MCF 10A (cell line): ENCODE results near the gene EPC1. TPM values are rescaled to one million over a fixed set of nuclear protein-coding genes. Genes with fewer than 3 reads are reported as not detected.

ENCODE experiments used
- BruUV-seq: library from RNA; stranded (reverse); fragments of 400-500 nt; replicated peaks from 2 replicates; lab custom pipeline; 2021; lab: Mats Ljungman, UMichigan
- CTCF ChIA-PET: fragments of 300-600 bp; sonication (Branson Sonifier 250); formaldehyde crosslinking; extraction: SDS; loops from one replicate; lab custom pipeline; 2021; ENCODE audit warnings: antibody characterized with exemption, inconsistent platforms; lab: Yijun Ruan, JAX
- POLR2A ChIA-PET: fragments of 300-600, 350-650 bp; sonication (Branson Sonifier 250); formaldehyde crosslinking; extraction: SDS; loops from one replicate; lab custom pipeline; 2020; ENCODE audit warnings: antibody characterized with exemption, inconsistent platforms; lab: Yijun Ruan, JAX
- DNase-seq: peaks from one replicate; pipeline ENCODE4 v3.0.0-alpha.2; 2018; ENCODE audit not compliant: unreplicated experiment
- H3K27ac Mint-ChIP-seq: one replicate; pipeline ENCODE4 v1.8.0; 2022; ENCODE audit warnings: mild to moderate bottlenecking, low read depth, mixed read lengths; ENCODE audit not compliant: unreplicated experiment
- H3K27me3 Mint-ChIP-seq: one replicate; pipeline ENCODE4 v1.8.0; 2022; ENCODE audit warnings: mixed read lengths; ENCODE audit not compliant: insufficient read depth, unreplicated experiment
- H3K36me3 Mint-ChIP-seq: one replicate; pipeline ENCODE4 v1.8.0; 2022; ENCODE audit warnings: mild to moderate bottlenecking, moderate library complexity, mixed read lengths; ENCODE audit not compliant: insufficient read depth, unreplicated experiment
- H3K4me1 Mint-ChIP-seq: one replicate; pipeline ENCODE4 v1.8.0; 2022; ENCODE audit warnings: mixed read lengths; ENCODE audit not compliant: insufficient read depth, unreplicated experiment
- H3K4me3 Mint-ChIP-seq: one replicate; pipeline ENCODE4 v1.8.0; 2022; ENCODE audit warnings: mild to moderate bottlenecking, moderate library complexity, mixed read lengths; ENCODE audit not compliant: unreplicated experiment
- H3K9me3 Mint-ChIP-seq: one replicate; pipeline ENCODE4 v1.8.0; 2022; ENCODE audit warnings: mixed read lengths; ENCODE audit not compliant: unreplicated experiment
- intact Hi-C: fragments of 100-400 bp; cut with micrococcal nuclease; formaldehyde crosslinking; loops from 2 replicates; pipeline ENCODE4 v1.14.1; 2022
- total RNA-seq: library from RNA; stranded (reverse); gene quantifications from 2 replicates; pipeline ENCODE4 v1.2.3, GENCODE V29; 2022
- TF ChIP-seq, protein P1 (sequence below): fragments of 200-600 bp; IDR thresholded peaks from one replicate; pipeline ENCODE4 v1.8.0; 2022; ENCODE audit warnings: antibody characterized with exemption, mild to moderate bottlenecking; ENCODE audit not compliant: unreplicated experiment

The EPC1 gene
- total RNA-seq, 1 experiment from 2014 or later, result 25.5 TPM

DNA sequence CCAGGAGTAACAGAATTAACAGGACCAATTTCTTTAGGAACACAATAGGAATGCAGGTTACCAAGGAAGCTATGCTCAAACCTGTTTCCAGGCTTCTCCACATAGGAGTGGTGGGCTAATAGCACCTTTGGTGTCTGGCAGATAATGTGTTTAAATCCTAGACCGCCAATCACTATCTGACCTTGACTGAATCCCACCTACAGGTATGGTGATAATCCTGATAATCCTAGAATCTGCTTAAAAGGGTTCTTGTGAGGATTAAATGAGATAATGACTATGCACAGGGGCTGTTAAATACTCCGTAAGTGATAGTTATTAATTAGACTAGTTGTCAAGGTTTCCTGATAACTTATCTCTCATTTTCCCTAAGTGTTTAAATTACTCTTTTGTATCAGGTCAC lies 81.2 kb downstream of the EPC1 start:
- POLR2A ChIA-PET, result no interaction called here

GRCh38 chr10:32263300-32263699 lies 83.7 kb downstream of the EPC1 start:
- DNase-seq, result peak; percentile 30
- BruUV-seq, result no TSS peak
- CTCF ChIA-PET, result no interaction called here
- POLR2A ChIA-PET, result no interaction called here
- no peaks in the 10 kb centered on the region for H3K9me3 Mint-ChIP-seq
- no peak overlapping the region for H3K27ac Mint-ChIP-seq
- no peaks in the 10 kb centered on the region for H3K27me3 Mint-ChIP-seq
- no peak overlapping the region for H3K4me3 Mint-ChIP-seq
- H3K4me1 Mint-ChIP-seq, result peaks cover 7% of the 10 kb centered on the region
- TF ChIP-seq, protein P1, sequence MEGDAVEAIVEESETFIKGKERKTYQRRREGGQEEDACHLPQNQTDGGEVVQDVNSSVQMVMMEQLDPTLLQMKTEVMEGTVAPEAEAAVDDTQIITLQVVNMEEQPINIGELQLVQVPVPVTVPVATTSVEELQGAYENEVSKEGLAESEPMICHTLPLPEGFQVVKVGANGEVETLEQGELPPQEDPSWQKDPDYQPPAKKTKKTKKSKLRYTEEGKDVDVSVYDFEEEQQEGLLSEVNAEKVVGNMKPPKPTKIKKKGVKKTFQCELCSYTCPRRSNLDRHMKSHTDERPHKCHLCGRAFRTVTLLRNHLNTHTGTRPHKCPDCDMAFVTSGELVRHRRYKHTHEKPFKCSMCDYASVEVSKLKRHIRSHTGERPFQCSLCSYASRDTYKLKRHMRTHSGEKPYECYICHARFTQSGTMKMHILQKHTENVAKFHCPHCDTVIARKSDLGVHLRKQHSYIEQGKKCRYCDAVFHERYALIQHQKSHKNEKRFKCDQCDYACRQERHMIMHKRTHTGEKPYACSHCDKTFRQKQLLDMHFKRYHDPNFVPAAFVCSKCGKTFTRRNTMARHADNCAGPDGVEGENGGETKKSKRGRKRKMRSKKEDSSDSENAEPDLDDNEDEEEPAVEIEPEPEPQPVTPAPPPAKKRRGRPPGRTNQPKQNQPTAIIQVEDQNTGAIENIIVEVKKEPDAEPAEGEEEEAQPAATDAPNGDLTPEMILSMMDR, result no peak
- peaks cover 40% of the 10 kb centered on the region for H3K36me3 Mint-ChIP-seq
- intact Hi-C loops, result no loop called here

More for the DNA sequence above, 81.2 kb downstream of the EPC1 start:
- H3K4me3 Mint-ChIP-seq, result no peak overlapping the region
- TF ChIP-seq, protein P1, result no peak
- DNase-seq, result no peak
- H3K27ac Mint-ChIP-seq, result no peak overlapping the region
- TSS peak; percentile 4 for BruUV-seq
- peaks cover 7% of the 10 kb centered on the region for H3K4me1 Mint-ChIP-seq
- H3K9me3 Mint-ChIP-seq, result no peaks in the 10 kb centered on the region
- H3K27me3 Mint-ChIP-seq, result no peaks in the 10 kb centered on the region
- CTCF ChIA-PET, result no interaction called here
- intact Hi-C loops, result no loop called here
- peaks cover 62% of the 10 kb centered on the region for H3K36me3 Mint-ChIP-seq

- peaks cover 11% of the 10 kb centered on the region for H3K36me3 Mint-ChIP-seq
- POLR2A ChIA-PET, result interaction anchor here (0.7 kb wide), 1 partner anchor 11 kb away, joined by 4 read pairs; no protein-coding TSS in a partner anchor
Observed at GRCh38 chr10:32259551-32259950, 87.4 kb downstream of the EPC1 start.

DNA sequence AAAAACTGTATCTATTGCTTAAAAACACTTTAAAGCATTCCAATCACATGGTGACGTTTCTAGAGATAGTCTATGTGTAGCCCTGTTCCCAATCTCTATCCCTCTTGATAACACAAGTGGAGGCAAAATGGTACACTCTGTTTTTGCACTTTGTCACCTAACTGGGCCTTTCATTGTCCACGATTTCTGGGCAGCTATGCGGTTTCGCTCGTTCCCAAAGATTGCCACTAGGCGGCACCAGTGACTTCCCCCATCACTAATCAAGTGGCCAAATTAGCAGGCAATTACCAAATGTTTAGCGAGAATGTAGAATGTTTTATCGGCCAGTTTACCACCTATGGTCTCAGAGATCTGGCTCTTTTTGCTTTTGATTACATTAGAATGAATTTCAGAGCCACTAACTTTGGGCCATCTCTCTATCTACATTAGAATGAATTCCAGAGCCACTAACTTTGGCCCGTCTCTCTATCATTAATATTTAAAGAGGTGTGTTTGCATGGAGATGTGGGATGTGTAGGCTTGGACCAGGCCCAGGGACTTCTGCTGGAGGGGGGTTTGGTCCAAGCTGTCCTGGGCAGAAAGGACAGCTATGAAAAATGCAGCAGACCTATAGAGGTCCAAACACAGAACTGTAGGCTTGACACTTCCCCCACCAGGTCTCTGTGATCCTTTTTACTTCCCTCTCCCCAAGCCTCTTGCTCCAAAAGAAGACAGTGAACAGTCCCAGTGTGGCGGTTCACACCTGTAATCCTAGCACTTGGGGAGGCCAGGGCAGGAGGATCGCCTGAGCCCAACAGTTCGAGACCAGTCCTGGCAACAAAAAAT lies 90.1 kb downstream of the EPC1 start:
- H3K27ac Mint-ChIP-seq, result no peak overlapping the region
- DNase-seq, result peak; percentile 77
- TF ChIP-seq, protein P1, result peak; percentile 85
- no TSS peak for BruUV-seq
- no peak overlapping the region for H3K4me3 Mint-ChIP-seq
- H3K9me3 Mint-ChIP-seq, result no peaks in the 10 kb centered on the region
- peaks cover 20% of the 10 kb centered on the region for H3K36me3 Mint-ChIP-seq
- intact Hi-C loops, result loop anchor here (1.0 to 10.0 kb wide), 3 partner anchors 89 to 188 kb away; partner anchors contain the start of gene CCDC7
- peaks cover 9% of the 10 kb centered on the region for H3K4me1 Mint-ChIP-seq
- CTCF ChIA-PET, result interaction anchor here (0.5 to 2.9 kb wide), 17 partner anchors 11 to 728 kb away, joined by 3 to 11 read pairs (median 4); no protein-coding TSS in a partner anchor
- POLR2A ChIA-PET, result interaction anchor here (0.6 kb wide), 1 partner anchor 15 kb away, joined by 4 read pairs; no protein-coding TSS in a partner anchor
- H3K27me3 Mint-ChIP-seq, result no peaks in the 10 kb centered on the region

More at GRCh38 chr10:32259551-32259950, 87.4 kb downstream of the EPC1 start:
- no peak for DNase-seq
- TF ChIP-seq, protein P1, result no peak
- Mint-ChIP-seq H3K4me3 (no peak overlapping the region), H3K9me3 (no peaks in the 10 kb centered on the region), H3K4me1 (peaks cover 7% of the 10 kb centered on the region), H3K27ac (no peak overlapping the region), H3K27me3 (no peaks in the 10 kb centered on the region)
- no TSS peak for BruUV-seq
- CTCF ChIA-PET, result interaction anchor here (0.7 to 1.6 kb wide), 3 partner anchors 49 to 113 kb away, joined by 3 to 6 read pairs (median 3); no protein-coding TSS in a partner anchor
- intact Hi-C loops, result loop anchor here (10.0 kb wide), 1 partner anchor 185 kb away; the partner anchor contains the start of gene CCDC7
